ENCODE data around the gene DHRS3. TPM values are rescaled to one million over a fixed set of nuclear protein-coding genes. Genes with fewer than 3 reads are reported as not detected.

Gene DHRS3
- total and polyA plus RNA-seq, 2 donors (not counting 1 experiment from before 2014, with no cell fraction given), result 0.37 TPM

GRCh38 chr1:12554521-12555305 is 63.3 kb downstream of the DHRS3 start:
- peaks cover 0 to 6% (median 0%) of the 10 kb centered on the region in 3 donors for H3K9me3 ChIP-seq (ENCODE audit: control extremely low read depth in 1 of 3, control insufficient read depth in 2 of 3, insufficient read depth in 1 of 3, low read length in 2 of 3)
- no peaks in the 10 kb centered on the region for H3K4me1 ChIP-seq (ENCODE audit: control insufficient read depth in 2 of 2, insufficient read depth in 2 of 2, low read length in 2 of 2)
- H3K4me1 Mint-ChIP-seq, result no peaks in the 10 kb centered on the region
- no peaks in the 10 kb centered on the region for H3K9me3 Mint-ChIP-seq (ENCODE audit: insufficient read depth)
- no peak overlapping the region for H3K27ac ChIP-seq (ENCODE audit: low read length in 2 of 2)
- no peak for TF ChIP-seq EZH2 (IDR thresholded peaks at IDR 0.05; ENCODE audit: borderline replicate concordance, insufficient read depth, low read depth, low read length, poor library complexity, severe bottlenecking)
- TF ChIP-seq, protein P1, sequence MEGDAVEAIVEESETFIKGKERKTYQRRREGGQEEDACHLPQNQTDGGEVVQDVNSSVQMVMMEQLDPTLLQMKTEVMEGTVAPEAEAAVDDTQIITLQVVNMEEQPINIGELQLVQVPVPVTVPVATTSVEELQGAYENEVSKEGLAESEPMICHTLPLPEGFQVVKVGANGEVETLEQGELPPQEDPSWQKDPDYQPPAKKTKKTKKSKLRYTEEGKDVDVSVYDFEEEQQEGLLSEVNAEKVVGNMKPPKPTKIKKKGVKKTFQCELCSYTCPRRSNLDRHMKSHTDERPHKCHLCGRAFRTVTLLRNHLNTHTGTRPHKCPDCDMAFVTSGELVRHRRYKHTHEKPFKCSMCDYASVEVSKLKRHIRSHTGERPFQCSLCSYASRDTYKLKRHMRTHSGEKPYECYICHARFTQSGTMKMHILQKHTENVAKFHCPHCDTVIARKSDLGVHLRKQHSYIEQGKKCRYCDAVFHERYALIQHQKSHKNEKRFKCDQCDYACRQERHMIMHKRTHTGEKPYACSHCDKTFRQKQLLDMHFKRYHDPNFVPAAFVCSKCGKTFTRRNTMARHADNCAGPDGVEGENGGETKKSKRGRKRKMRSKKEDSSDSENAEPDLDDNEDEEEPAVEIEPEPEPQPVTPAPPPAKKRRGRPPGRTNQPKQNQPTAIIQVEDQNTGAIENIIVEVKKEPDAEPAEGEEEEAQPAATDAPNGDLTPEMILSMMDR (IDR thresholded peaks at IDR 0.05), result no peak
- no peak overlapping the region for H3K4me3 Mint-ChIP-seq
- H3K4me3 ChIP-seq (ENCODE audit: control extremely low read depth in 1 of 5, extremely low read depth in 1 of 5, insufficient read depth in 1 of 5, low read depth in 2 of 5, low read length in 4 of 5), result no peak overlapping the region
- no peak overlapping the region for H3K9ac ChIP-seq (ENCODE audit: low read length)
- H3K27me3 ChIP-seq (replicated peaks in 1 of 4; ENCODE audit: control extremely low read depth in 1 of 4, control insufficient read depth in 3 of 4, insufficient read depth in 4 of 4, low read length in 3 of 4), result no peaks in the 10 kb centered on the region
- no peaks in the 10 kb centered on the region for H4K20me1 ChIP-seq (ENCODE audit: control insufficient read depth, insufficient read depth, low read length, poor library complexity, severe bottlenecking)
- WGBS (ENCODE audit: insufficient coverage), result 97% methylated on average over 16 of the region's 18 CpGs
- H3K27ac Mint-ChIP-seq, result no peak overlapping the region
- no peaks in the 10 kb centered on the region for H3K36me3 ChIP-seq (replicated peaks in 1 of 2; ENCODE audit: control extremely low read depth in 1 of 2, control insufficient read depth in 1 of 2, extremely low read depth in 1 of 2, insufficient read depth in 2 of 2, low read length in 1 of 2)
- H2AFZ ChIP-seq (ENCODE audit: insufficient read depth, low read depth, low read length, poor library complexity, severe bottlenecking), result no peak overlapping the region
- no peak overlapping the region for H3K4me2 ChIP-seq (replicated peaks; ENCODE audit: low read depth, low read length, poor library complexity, severe bottlenecking)
- H3K27me3 Mint-ChIP-seq, result peaks cover 6% of the 10 kb centered on the region
- ATAC-seq (ENCODE audit: low read depth), result no peak
- H3K79me2 ChIP-seq (ENCODE audit: control insufficient read depth, insufficient read depth, low read length), result no peaks in the 10 kb centered on the region
- intact Hi-C loops (cut with micrococcal nuclease), result no loop called here
- no peak for DNase-seq
- ChIA-PET POLR2A (interaction anchor here (0.7 kb wide), 1 partner anchor 108 kb away, joined by 3 read pairs; no protein-coding TSS in a partner anchor), CTCF (no interaction called here)

DNA sequence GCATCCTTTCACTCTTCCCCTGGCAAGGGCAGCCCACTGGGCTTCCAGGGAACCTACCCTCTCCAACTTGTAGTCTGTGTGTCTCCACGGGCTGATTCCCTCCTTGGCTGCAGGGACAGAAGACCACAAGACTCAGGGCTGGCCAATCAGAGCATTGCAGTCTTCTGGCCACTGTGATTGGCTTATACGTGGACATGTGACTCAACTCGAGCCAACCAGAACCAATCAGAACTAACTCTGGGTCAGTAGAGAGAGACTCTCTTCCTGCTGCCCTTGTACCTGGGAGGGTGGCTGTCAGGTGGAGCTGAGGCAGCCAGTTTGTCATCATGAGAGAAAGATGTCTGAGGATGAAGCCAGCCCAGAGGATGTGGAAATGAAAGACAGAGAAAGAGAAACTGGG is 64.0 kb downstream of the DHRS3 start:
- Mint-ChIP-seq H3K4me1 (no peaks in the 10 kb centered on the region), H3K9me3 (ENCODE audit: insufficient read depth) (no peaks in the 10 kb centered on the region), H3K27ac (no peak overlapping the region), H3K27me3 (peaks cover 6% of the 10 kb centered on the region), H3K4me3 (no peak overlapping the region)
- H3K79me2 ChIP-seq (ENCODE audit: control insufficient read depth, insufficient read depth, low read length), result no peaks in the 10 kb centered on the region
- no peaks in the 10 kb centered on the region for H3K36me3 ChIP-seq (replicated peaks in 1 of 2; ENCODE audit: control extremely low read depth in 1 of 2, control insufficient read depth in 1 of 2, extremely low read depth in 1 of 2, insufficient read depth in 2 of 2, low read length in 1 of 2)
- H3K4me2 ChIP-seq (replicated peaks; ENCODE audit: low read depth, low read length, poor library complexity, severe bottlenecking), result no peak overlapping the region
- H3K9me3 ChIP-seq (ENCODE audit: control extremely low read depth in 1 of 3, control insufficient read depth in 2 of 3, insufficient read depth in 1 of 3, low read length in 2 of 3), result peaks cover 0 to 6% (median 0%) of the 10 kb centered on the region in 3 donors
- intact Hi-C loops (cut with micrococcal nuclease), result no loop called here
- no peak for DNase-seq
- TF ChIP-seq, protein P1 (IDR thresholded peaks at IDR 0.05), result no peak
- TF ChIP-seq EZH2 (IDR thresholded peaks at IDR 0.05; ENCODE audit: borderline replicate concordance, insufficient read depth, low read depth, low read length, poor library complexity, severe bottlenecking), result no peak
- H3K4me1 ChIP-seq (ENCODE audit: control insufficient read depth in 2 of 2, insufficient read depth in 2 of 2, low read length in 2 of 2), result no peaks in the 10 kb centered on the region
- no peak overlapping the region for H3K4me3 ChIP-seq (ENCODE audit: control extremely low read depth in 1 of 5, extremely low read depth in 1 of 5, insufficient read depth in 1 of 5, low read depth in 2 of 5, low read length in 4 of 5)
- H3K9ac ChIP-seq (ENCODE audit: low read length), result no peak overlapping the region
- no peak overlapping the region for H3K27ac ChIP-seq (ENCODE audit: low read length in 2 of 2)
- H2AFZ ChIP-seq (ENCODE audit: insufficient read depth, low read depth, low read length, poor library complexity, severe bottlenecking), result no peak overlapping the region
- POLR2A ChIA-PET, result no interaction called here
- ATAC-seq (ENCODE audit: low read depth), result no peak
- CTCF ChIA-PET, result no interaction called here
- H4K20me1 ChIP-seq (ENCODE audit: control insufficient read depth, insufficient read depth, low read length, poor library complexity, severe bottlenecking), result no peaks in the 10 kb centered on the region
- no peaks in the 10 kb centered on the region for H3K27me3 ChIP-seq (replicated peaks in 1 of 4; ENCODE audit: control extremely low read depth in 1 of 4, control insufficient read depth in 3 of 4, insufficient read depth in 4 of 4, low read length in 3 of 4)
- 50% methylated on average over 1 of the region's 3 CpGs for WGBS (ENCODE audit: insufficient coverage)

Data from B cell (primary cell).